ENCODE data around the gene IL19. TPM values are rescaled to one million over a fixed set of nuclear protein-coding genes. Genes with fewer than 3 reads are reported as not detected.

The IL19 gene
- total and polyA plus RNA-seq, 2 donors from 2014 or later: 0.41 to 3.6 TPM

- Histone ChIP-seq H3K4me3 (ENCODE audit: low read length in 3 of 3) (no peak overlapping the region), H3K36me3 (ENCODE audit: control insufficient read depth in 2 of 3, insufficient read depth in 3 of 3, low read length in 3 of 3) (no peaks in the 10 kb centered on the region), H3K9me3 (ENCODE audit: control insufficient read depth in 2 of 3, insufficient read depth in 1 of 3, low read length in 3 of 3) (no peaks in the 10 kb centered on the region), H3K27ac (ENCODE audit: low read depth in 2 of 2, low read length in 2 of 2) (no peak overlapping the region), H3K9ac (ENCODE audit: low read length in 3 of 3) (no peak overlapping the region), H3K27me3 (ENCODE audit: control insufficient read depth, insufficient read depth, low read length) (no peaks in the 10 kb centered on the region), H3K4me1 (ENCODE audit: control insufficient read depth in 2 of 3, insufficient read depth in 2 of 3, low read depth in 1 of 3, low read length in 3 of 3) (peaks cover 0 to 5% (median 0%) of the 10 kb centered on the region in 3 donors)
- intact Hi-C loops (cut with DNase I): no loop called here
- FAIRE-seq (no peak), DNase-seq (no peak)
- TF ChIP-seq, protein P1, sequence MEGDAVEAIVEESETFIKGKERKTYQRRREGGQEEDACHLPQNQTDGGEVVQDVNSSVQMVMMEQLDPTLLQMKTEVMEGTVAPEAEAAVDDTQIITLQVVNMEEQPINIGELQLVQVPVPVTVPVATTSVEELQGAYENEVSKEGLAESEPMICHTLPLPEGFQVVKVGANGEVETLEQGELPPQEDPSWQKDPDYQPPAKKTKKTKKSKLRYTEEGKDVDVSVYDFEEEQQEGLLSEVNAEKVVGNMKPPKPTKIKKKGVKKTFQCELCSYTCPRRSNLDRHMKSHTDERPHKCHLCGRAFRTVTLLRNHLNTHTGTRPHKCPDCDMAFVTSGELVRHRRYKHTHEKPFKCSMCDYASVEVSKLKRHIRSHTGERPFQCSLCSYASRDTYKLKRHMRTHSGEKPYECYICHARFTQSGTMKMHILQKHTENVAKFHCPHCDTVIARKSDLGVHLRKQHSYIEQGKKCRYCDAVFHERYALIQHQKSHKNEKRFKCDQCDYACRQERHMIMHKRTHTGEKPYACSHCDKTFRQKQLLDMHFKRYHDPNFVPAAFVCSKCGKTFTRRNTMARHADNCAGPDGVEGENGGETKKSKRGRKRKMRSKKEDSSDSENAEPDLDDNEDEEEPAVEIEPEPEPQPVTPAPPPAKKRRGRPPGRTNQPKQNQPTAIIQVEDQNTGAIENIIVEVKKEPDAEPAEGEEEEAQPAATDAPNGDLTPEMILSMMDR (IDR thresholded peaks at IDR 0.05; ENCODE audit: borderline replicate concordance, extremely low read depth, insufficient read depth): no peak
These were observed 64.1 kb downstream of the IL19 start for GRCh38 chr1:206834711-206835110.

DNA sequence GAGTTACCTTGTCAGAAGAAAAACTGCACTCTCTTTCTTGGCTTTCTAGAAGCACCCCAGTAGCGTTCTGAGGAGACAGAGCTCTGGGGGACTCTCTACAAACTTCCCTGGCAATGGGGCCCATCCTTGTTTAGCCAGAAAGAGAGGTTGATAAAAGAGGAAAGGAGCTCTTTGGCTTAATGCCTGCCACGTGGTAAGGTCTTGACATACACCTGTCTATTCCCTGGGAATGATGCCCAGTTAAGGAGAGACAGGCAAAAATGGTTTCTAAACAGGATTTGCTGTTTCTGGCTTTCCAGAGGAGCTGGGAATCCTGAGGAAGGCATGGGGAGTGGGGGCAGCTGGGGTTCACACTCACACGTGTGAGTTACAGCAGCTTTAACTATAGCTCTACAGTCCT, 64.6 kb downstream of the IL19 start:
- no peaks in the 10 kb centered on the region for H3K27me3 ChIP-seq (ENCODE audit: control insufficient read depth, insufficient read depth, low read length)
- no peak overlapping the region for H3K9ac ChIP-seq (ENCODE audit: low read length in 3 of 3)
- no peaks in the 10 kb centered on the region for H3K36me3 ChIP-seq (ENCODE audit: control insufficient read depth in 2 of 3, insufficient read depth in 3 of 3, low read length in 3 of 3)
- peaks cover 0 to 5% (median 0%) of the 10 kb centered on the region in 3 donors for H3K4me1 ChIP-seq (ENCODE audit: control insufficient read depth in 2 of 3, insufficient read depth in 2 of 3, low read depth in 1 of 3, low read length in 3 of 3)
- no peak for DNase-seq
- TF ChIP-seq, protein P1 (IDR thresholded peaks at IDR 0.05; ENCODE audit: borderline replicate concordance, extremely low read depth, insufficient read depth): no peak
- no peaks in the 10 kb centered on the region for H3K9me3 ChIP-seq (ENCODE audit: control insufficient read depth in 2 of 3, insufficient read depth in 1 of 3, low read length in 3 of 3)
- no peak overlapping the region for H3K4me3 ChIP-seq (ENCODE audit: low read length in 3 of 3)
- intact Hi-C loops (cut with DNase I): no loop called here
- no peak overlapping the region for H3K27ac ChIP-seq (ENCODE audit: low read depth in 2 of 2, low read length in 2 of 2)
- no peak for FAIRE-seq

DNA sequence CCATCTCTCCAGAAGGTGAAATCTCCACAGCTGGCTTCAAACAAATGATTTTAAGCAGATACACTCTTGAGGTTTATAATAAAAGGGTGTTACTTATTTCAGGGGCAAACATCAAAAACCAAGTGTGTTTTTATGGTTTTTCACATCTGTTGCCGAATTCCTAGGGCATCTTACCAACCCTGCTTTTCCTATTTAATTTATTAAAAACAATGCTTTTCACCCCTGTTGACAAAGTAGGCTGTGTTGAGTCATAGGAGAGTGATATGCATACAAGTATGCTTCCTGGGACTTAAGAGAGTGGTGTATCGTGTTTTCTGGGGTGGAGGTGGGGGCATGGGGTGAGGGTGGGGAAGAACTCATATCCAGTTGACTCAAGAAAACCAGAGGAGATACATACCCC, 65.5 kb downstream of the IL19 start:
- H3K9ac ChIP-seq (ENCODE audit: low read length in 3 of 3): no peak overlapping the region
- H3K27ac ChIP-seq (ENCODE audit: low read depth in 2 of 2, low read length in 2 of 2): no peak overlapping the region
- intact Hi-C loops (cut with DNase I): no loop called here
- H3K4me1 ChIP-seq (ENCODE audit: control insufficient read depth in 2 of 3, insufficient read depth in 2 of 3, low read depth in 1 of 3, low read length in 3 of 3): peaks cover 0 to 5% (median 0%) of the 10 kb centered on the region in 3 donors
- H3K9me3 ChIP-seq (ENCODE audit: control insufficient read depth in 2 of 3, insufficient read depth in 1 of 3, low read length in 3 of 3): no peaks in the 10 kb centered on the region
- TF ChIP-seq, protein P1 (IDR thresholded peaks at IDR 0.05; ENCODE audit: borderline replicate concordance, extremely low read depth, insufficient read depth): no peak
- no peak overlapping the region for H3K4me3 ChIP-seq (ENCODE audit: low read length in 3 of 3)
- no peaks in the 10 kb centered on the region for H3K27me3 ChIP-seq (ENCODE audit: control insufficient read depth, insufficient read depth, low read length)
- DNase-seq (no peak), FAIRE-seq (no peak)
- H3K36me3 ChIP-seq (ENCODE audit: control insufficient read depth in 2 of 3, insufficient read depth in 3 of 3, low read length in 3 of 3): no peaks in the 10 kb centered on the region

GRCh38 chr1:206839006-206839560, 68.5 kb downstream of the IL19 start:
- Histone ChIP-seq H3K36me3 (ENCODE audit: control insufficient read depth in 2 of 3, insufficient read depth in 3 of 3, low read length in 3 of 3) (no peaks in the 10 kb centered on the region), H3K27me3 (ENCODE audit: control insufficient read depth, insufficient read depth, low read length) (no peaks in the 10 kb centered on the region), H3K9ac (ENCODE audit: low read length in 3 of 3) (no peak overlapping the region), H3K9me3 (ENCODE audit: control insufficient read depth in 2 of 3, insufficient read depth in 1 of 3, low read length in 3 of 3) (no peaks in the 10 kb centered on the region), H3K4me1 (ENCODE audit: control insufficient read depth in 2 of 3, insufficient read depth in 2 of 3, low read depth in 1 of 3, low read length in 3 of 3) (no peaks in the 10 kb centered on the region), H3K27ac (ENCODE audit: low read depth in 2 of 2, low read length in 2 of 2) (no peak overlapping the region), H3K4me3 (ENCODE audit: low read length in 3 of 3) (no peak overlapping the region)
- TF ChIP-seq, protein P1 (IDR thresholded peaks at IDR 0.05; ENCODE audit: borderline replicate concordance, extremely low read depth, insufficient read depth): no peak
- FAIRE-seq (no peak), DNase-seq (no peak)
- intact Hi-C loops (cut with DNase I): no loop called here
